ENCODE data around the gene TRPM6.
A peak's percentile ranks its signal among the peaks of the same experiment; 100 is the strongest.
"Not testable (repeated sequence)": the region's sequence is repeated elsewhere in the genome, so short reads cannot be mapped to it uniquely, and the experiment has no call there.

Gene TRPM6

DNA sequence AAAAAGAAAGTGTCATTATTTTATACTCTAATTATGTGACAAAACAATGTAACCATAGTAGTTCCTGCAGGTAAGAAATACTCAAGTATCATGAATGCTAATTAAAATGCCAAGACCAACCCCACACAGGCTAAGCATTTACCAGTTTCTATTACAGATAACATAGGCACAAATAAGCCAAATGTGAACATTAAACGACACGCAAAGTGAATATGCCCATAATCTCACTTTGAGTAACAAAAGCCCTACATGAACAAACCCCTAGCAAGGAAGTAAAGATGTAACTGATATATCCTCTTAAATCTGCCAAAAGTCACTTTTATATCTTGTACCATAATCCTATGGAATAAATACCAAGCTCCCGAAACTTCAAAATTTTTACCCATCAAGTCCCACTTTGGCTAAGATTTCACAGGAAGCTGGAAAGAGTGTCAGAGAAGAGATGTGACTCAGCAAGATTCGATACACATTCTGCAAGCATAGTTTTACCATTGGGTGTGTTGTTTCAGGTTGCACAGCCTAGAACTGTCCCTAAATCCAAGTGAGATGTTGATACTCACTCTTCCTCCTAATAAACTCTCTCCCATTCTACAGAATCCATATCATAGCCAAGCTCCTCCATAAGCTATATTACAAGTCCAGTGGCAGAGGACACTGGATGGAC lies 28.8 kb downstream of the TRPM6 start:
- DNase-seq: no peak

GRCh38 chr9:74856989-74857388 lies 30.7 kb downstream of the TRPM6 start:
- DNase-seq: no peak

GRCh38 chr9:74855072-74855471 lies 32.6 kb downstream of the TRPM6 start:
- no peak for DNase-seq

- not testable (repeated sequence) for DNase-seq
These were observed 34.7 kb downstream of the TRPM6 start for GRCh38 chr9:74853024-74853423.

DNA sequence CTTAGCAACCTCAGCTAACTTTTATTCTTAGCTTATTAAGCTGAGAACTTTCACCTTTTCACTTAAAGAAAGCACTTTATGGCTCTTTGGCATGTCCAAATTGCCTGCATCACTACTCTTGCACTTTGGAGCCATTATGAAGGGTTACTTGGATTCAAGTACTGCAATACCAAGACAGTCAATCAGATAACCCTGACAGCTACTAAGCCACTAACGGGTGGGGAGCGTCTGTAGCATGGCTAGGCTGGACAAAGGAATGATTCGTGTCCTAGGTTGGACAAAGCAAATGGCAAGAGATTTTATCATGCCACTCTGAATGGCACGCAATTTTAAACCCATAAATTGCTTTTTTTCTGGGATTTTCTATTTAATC lies 39.6 kb downstream of the TRPM6 start:
- DNase-seq: no peak

DNA sequence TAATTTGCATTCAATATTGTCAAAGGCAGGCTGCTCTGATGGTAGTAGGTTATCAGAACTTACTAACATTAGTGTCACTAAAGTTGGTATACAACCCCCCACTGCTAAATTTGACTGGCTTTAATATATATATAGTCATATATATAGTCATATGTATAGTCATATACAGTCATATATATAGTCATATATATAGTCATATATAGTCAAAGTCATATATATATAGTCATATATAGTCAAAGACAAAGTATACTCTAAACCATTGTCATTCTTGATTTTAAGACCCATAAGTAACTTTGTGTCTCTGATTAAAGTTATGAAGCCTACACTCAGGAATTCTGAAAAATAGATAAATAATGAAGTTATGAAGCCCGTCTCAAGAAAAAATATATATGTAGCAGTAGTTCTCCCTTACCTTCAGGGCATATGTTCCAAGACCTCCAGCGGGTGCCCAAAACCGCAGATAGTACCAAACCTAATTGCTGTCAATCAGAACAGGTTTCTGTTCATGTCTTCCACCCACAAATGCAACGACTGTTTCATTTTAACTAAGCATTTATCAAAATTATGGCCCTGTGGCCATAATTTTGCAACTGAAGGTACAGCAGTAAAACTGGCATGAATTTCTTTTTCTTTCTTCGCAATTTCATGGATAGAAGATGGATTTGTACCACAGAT lies 40.1 kb downstream of the TRPM6 start:
- no peak for DNase-seq

DNA sequence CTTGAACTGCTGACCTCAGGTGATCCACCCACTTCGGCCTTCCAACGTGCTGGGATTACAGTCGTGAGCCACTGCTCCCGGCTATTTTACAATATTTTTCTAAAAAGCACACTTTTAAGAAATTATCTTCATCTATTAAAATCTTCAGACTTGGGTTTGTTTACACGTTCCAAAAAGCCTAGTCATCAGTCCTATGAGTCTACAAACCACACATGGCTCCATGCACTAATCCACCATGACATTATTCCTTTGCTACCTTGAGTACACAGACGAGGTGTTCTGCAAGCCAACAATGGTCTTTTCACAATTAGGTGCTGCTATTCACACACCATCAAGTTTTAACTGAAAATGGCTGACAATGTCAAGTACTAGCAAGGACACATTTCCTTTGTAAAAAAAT lies 41.0 kb downstream of the TRPM6 start:
- DNase-seq: no peak

GRCh38 chr9:74838351-74838750 lies 49.4 kb downstream of the TRPM6 start:
- DNase-seq: no peak

GRCh38 chr9:74824654-74825053 lies 63.1 kb downstream of the TRPM6 start:
- DNase-seq: no peak

- no peak for DNase-seq
These were observed 66.1 kb downstream of the TRPM6 start for GRCh38 chr9:74821636-74822035.

DNA sequence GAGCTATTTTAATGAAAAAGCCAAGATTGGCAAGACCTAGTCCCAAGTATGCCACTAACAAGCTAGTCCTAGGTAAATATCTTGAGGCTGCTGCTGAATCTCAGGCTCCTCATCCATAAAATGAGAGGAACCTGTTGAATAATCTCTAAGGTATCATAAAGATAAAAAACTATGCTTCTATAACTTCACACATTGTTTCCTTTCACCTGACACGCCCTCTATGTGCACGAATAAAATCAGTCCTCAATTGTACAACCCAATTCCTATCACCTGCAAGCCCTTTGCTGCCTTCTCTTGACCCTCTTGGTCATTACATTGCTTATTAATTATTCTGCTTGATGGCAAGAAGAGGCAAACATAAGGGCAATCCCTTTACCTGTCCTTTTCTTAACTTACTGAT lies 69.9 kb downstream of the TRPM6 start:
- DNase-seq: no peak

GRCh38 chr9:74817281-74817810 lies 70.4 kb downstream of the TRPM6 start:
- no peak for DNase-seq

DNA sequence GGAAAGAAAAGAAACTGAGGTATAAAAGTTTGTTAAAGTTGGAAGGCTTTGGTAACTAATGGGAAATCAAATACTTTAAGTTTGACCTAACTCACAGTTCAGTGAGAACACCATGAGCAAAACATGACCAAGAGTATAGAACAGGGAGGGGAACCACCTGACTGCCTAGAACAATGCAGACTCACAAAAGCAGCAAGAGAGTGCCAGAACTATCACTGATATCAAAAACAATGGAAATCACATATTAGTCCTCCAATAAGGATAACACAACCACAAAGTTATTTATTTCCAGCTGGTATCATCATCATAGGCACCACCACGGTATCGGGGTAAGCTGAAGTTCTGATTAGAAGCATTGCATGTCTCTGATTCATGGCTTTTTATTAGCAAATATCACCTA lies 77.5 kb downstream of the TRPM6 start:
- no peak for DNase-seq

DNA sequence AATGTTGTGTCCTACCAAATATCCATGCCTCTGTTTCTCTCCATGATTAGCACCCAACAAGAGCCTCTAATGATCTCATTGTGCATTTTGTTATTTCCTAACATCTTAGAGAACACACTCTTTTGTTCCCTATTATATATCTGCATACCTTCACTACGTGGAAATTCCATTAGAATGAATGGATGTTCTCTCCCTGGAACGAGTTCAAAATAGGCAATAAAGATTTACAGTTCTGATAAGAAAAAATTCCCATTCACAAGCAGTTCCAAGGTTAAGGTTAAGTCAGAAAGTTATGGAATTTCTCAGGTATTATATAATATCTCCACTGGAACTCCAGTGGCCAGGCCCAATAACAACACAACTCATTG lies 83.7 kb downstream of the TRPM6 start:
- DNase-seq: no peak

DNA sequence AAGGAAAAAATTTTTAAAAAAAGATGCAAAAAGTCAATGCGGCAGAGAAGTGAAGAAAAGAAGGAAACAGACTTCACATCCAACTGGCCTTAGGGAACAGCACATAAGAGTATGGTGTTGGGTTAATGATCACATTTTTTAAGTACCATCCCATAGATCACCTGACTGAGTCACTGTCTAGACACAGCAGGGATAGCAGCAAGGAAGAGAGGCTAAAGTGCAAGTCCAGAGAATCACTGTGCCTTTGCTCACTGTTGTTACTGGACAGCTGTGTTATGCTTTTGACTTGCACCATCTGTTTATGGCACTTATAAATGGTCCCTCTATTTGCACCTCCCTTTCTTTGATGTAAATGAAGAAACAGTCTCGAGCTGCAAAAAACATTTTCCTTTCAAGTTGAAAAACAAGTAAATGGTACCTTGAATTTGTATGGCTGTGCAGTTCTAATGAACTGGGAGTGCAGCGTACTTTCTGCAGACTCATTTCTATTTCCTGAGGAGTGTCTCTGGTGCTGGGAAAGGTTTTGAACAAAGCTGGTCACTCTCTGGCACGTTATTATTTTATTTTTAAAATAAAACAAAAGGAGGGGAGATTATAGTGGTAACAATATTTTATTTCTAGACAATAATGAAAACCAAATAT lies 84.2 kb downstream of the TRPM6 start:
- no peak for DNase-seq

GRCh38 chr9:74800226-74800625 lies 87.5 kb downstream of the TRPM6 start:
- no peak for DNase-seq

DNA sequence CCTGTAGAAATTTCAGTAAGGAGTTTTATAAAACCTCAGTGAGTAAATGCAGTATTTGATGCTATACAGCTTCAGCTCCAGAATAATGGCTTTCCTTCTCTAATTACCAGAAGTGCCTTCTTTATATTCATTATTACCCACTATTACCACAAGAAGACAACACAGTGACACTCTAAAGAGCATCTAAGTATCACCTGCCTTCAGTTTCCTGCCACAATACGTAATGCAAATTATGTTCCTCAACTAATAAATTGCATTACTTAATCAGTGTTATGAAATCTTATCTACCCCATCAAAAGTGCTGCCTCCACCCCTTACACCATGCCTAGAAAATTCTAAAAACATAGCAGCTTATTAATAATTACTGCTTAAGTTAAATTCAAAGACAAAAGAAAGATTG lies 91.9 kb downstream of the TRPM6 start:
- no peak for DNase-seq

GRCh38 chr9:74795081-74795480 lies 92.6 kb downstream of the TRPM6 start:
- no peak for DNase-seq

- DNase-seq: no peak
These were observed 103.2 kb downstream of the TRPM6 start for GRCh38 chr9:74784506-74784905.

DNA sequence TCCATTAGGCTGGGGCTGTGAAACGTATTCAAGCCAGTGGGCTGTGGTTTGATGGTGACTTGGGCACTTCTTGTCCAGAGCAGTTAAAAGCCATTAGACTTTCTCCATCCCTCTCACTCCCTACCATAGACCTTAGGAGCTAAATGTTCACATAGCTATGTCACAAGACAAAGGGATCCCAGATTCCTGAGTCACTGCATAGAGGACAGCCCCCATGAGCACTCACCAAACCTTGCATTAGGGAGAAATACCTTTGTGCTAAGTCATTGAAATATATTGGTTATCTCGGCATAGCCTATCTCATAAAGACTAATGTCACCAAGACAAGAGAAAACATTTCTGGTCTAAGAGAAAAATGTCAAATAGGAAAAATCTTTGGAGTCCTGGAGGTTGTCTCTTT lies 104.3 kb downstream of the TRPM6 start:
- no peak for DNase-seq

GRCh38 chr9:74777136-74777879 lies 110.4 kb downstream of the TRPM6 start:
- DNase-seq: peak; percentile 71

GRCh38 chr9:74775396-74775795 lies 112.3 kb downstream of the TRPM6 start:
- no peak for DNase-seq

DNA sequence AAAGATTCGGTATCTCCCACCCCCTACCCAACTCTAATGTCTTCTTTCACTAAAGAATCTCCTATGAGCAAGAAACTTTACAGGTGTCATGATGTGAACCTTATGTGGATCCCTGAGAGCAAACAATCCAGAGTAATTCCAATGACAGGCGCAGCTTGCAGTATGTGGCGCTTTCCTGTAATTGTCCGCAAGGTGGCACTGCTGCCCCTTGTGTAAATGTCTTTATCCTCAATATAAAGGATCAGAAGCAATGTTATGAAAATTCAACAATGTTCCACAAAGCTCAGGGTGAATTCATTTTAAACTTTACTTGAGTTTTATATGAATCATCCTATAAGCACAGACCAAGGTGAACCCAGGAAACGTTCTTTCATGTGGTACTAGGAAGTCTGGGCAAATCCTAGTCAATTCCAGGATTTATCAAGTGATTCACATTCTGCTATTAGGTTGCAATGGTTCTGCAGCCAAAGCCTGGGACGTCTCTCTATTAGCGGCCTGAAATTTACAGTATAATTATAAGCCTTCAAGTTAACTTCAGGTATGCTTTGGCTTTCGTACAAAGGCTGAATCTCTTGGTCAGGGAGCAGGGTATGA lies 113.7 kb downstream of the TRPM6 start:
- DNase-seq: peak; percentile 76
